NCI-H146 (cell line): ENCODE results near the gene MT1X.
"Not testable (repeated sequence)": the region's sequence is repeated elsewhere in the genome, so short reads cannot be mapped to it uniquely, and the experiment has no call there.

Source experiments
- DNase-seq: peaks from one replicate; lab custom pipeline; 2025; lab: John Stamatoyannopoulos, UW

MT1X gene

DNA sequence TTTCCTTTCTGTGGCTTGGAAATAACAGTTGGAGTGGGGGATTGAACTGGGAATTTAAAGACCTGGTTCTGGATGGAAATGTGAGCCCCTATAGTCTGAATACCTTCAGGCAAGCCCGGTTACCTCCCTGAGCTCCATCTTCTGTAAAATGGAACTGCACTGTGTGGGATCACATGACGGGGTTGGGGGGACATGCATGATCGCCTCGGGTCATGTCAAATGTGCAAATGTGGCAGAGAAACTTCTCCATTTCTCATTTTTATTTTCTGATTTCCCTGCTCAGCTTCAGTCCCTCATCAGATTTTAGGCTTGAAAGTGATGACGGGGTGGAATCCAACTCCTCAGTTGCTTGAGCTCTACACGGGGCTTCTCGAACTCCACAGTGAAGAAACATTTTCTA, 29.1 kb upstream of the MT1X start:
- DNase-seq: no peak

DNA sequence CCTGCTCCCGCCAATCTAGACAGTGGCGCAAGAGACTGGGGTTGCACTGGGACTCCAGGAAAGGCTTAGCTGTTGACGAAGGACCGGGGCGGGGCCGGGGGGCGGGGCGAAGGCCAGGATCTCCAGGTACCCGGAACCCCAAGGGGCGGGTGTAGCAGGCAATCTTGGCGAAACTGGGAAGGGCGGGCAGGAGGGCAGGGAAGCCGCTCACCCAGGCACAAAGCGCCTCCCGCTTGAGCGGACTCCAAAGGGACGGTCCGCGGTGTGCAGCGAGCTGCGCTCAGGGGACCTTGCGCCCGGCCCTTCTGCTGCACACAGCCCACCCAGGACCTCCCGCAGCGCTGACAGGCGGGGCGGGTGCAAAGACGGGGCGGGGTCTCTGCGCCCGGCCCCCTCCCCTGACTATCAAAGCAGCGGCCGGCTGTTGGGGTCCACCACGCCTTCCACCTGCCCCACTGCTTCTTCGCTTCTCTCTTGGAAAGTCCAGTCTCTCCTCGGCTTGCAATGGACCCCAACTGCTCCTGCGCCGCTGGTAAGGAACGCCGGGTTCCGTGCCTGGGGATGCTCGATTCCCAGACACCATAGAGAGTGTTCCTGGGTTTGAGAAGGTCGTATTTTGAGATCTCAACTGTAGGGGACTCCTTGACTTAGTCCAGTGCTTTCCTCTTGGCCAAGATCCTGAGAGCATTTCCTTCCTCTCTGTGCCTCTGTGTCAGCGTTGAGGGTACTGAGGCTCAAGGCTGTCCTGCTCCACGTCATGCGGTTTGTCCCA, 24.5 kb upstream of the MT1X start, which contains the start of gene MT1F:
Gene MT1F (plus strand): TSS at position 405 of the 772 bp plus-strand sequence. CDS start 100 bp downstream, at position 505.
- DNase-seq: peak; percentile 86

DNA sequence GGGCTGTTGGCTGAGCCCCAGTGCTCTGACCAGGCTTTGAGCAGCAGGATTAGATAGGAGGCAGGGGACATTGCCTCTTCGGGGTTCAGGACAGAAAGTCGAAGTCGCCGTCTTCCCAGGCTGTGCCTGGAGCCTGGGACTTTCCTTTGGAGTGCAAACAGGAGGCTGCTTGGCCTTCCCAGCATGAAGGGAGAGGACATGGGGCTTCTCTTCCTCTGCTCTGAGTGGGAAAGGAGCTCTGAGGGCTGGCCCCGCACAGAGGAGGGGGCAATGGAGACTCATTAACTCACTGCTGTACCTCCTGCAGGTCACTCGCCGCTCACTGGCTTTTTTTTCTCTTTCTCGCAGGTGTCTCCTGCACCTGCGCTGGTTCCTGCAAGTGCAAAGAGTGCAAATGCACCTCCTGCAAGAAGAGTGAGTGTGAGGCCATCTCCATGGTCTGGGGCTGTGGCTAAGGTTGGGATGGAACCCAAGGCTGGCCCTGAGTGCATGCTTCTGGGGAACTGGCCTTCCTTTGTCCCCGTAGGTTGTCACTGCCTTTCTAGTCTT, 23.9 kb upstream of the MT1X start:
- peak; percentile 47 for DNase-seq

DNA sequence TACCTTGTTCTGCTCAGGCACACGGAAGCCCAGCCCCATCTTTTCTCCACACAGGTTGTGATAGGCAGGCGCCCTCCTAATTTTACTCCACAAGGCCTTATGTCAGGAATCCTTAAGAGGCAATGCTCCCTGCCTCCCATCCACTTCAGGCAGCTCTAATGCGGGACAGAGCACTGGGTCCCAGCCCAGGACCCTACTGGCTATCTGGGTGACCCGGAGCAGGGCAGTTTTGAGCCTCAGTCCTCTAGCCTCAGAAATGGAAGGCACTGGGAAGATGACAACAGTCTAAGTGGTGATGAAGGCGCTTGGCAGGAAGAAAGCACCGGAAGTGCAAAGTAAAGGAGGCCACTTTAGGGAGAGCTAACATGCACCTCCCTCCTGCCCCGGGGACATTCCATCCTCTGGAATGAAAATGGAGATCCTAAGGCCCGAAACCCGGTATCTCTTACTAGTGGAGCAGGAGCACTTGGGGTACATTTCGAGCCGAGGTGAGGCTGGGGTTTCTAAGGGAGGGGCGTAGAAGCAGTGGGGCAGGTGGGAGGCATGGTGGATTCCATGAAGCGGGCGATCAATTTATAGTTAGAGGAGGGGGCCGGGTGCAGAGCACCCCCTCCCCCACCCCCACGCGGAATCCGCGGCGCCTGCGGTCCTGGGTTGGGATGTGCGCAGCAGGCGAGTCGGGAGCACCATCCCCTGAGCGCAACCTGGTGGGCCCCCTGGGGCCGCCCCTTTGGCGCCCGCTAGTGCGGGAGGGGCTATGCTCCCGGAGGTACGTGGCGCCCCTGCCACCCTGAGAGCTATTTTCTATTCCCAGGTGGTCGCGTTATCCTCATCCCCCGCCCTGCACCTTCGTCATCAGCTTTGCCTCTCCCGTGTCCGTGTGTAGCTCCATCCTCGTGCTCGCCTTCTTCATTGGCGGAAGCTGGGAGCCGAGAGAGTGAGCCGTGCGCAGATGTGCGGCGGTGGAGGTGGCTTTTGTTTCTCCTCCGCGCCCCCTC, 19.6 kb upstream of the MT1X start:
- no peak for DNase-seq

- no peak for DNase-seq
Observed at GRCh38 chr16:56664506-56664905, 17.8 kb upstream of the MT1X start.

GRCh38 chr16:56665286-56666261, 16.7 kb upstream of the MT1X start:
- not testable (repeated sequence) for DNase-seq

- DNase-seq: peak; percentile 44
Observed at GRCh38 chr16:56667581-56668571, 14.4 kb upstream of the MT1X start, which contains the start of gene MT1G. Gene MT1G (minus strand): TSS chr16:56668065. CDS start chr16:56667993, 72 bp downstream.

- DNase-seq: no peak
Observed at GRCh38 chr16:56669005-56669839, 13.0 kb upstream of the MT1X start, which contains the start of gene MT1H. Gene MT1H (plus strand): TSS chr16:56669814. CDS start chr16:56669885, 71 bp downstream.

DNA sequence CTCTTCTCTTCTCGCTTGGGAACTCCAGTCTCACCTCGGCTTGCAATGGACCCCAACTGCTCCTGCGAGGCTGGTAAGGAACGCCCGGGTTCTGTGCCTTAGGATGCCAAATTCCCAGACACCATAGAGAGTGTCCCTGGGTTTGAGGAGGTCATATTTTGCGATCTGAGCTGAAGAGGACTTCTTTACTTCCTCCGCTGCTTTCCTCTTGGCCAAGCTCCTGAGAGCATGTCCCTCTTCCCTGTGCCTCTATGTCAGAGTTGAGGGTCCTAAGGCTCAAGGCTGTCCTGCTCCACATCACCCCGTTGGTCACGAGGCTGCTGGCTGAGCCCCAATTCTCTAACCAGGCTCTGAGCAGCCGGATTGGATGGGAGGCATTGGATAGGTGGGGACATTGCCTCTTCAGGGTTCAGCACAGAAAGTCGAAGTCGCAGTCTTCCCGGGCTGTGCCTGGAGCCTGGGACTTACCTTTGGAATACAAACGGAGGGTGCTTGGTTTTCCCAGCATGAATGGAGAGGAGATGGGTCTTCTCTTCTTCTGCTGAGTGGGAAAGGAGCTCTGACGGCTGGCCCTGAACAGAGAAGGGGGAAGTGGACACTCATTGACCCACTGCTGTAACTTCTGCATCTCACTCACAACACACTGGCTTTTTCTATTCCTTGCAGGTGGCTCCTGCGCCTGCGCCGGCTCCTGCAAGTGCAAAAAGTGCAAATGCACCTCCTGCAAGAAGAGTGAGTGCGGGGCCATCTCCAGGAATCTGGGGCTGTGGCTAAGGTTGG, 12.2 kb upstream of the MT1X start:
- no peak for DNase-seq

GRCh38 chr16:56670620-56670934, 11.7 kb upstream of the MT1X start:
- DNase-seq: no peak

DNA sequence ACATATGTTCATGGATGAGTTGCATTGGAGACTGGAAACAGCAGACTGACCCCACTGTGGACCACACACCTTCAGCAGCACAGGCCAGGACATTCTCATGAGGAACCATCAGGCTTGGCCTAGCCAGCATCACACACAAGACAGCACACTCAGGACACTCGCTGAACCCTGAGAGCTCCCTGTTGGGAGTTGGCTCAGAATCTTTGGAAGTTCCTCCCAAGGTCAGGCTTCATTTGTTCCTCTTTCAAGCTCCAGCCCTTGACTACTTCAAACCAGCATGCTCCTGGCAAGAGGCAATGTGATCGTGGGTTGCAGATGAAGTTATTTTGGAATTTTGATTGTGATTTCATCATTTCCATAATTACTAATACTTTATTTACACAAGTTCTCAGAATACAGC, 10.6 kb upstream of the MT1X start:
- DNase-seq: not testable (repeated sequence)

- not testable (repeated sequence) for DNase-seq
Observed at GRCh38 chr16:56672171-56672570, 10.1 kb upstream of the MT1X start.

GRCh38 chr16:56672761-56673536, 9.3 kb upstream of the MT1X start:
- DNase-seq: no peak

- DNase-seq: no peak
Observed at GRCh38 chr16:56673921-56674320, 8.3 kb upstream of the MT1X start.

DNA sequence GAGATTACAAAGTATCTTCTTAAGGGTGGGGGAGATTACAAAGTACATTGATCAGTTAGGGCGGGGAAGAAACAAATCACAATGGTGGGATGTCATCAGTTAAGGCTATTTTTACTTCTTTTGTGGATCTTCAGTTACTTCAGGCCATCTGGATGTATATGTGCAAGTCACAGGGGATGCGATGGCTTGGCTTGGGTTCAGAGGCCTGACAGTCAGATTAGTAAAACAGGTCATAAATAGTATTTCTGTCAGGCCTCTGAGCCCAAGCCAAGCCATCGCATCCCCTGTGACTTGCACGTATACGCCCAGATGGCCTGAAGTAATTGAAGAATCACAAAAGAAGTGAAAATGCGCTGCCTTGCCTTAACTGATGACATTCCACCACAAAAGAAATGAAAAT, 7.7 kb upstream of the MT1X start:
- DNase-seq: not testable (repeated sequence)

- DNase-seq: no peak
Observed at GRCh38 chr16:56675685-56676210, 6.5 kb upstream of the MT1X start.

DNA sequence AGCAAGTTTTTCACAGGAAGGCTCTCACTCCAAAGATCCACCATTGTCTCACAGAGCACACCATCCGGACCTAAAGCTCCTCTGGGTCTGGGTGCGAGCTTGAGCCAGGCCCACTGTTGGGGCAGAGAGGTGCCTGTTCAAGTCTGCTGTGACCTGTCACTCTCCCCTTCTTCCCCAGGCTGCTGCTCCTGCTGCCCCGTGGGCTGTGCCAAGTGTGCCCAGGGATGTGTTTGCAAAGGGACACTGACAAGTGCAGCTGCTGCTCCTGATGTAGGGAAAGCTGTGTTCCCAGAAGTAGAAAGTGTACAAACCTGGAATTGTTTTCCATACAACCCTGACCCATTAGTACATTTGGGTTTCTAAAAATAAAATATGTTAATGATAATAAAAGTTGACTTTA, 4.8 kb upstream of the MT1X start:
- no peak for DNase-seq
